Hindlimb muscle (tissue), 1 donor: ENCODE data around the gene MAMDC2. TPM values are rescaled to one million over a fixed set of nuclear protein-coding genes. Genes with fewer than 3 reads are reported as not detected.
"Not testable (repeated sequence)": the region's sequence is repeated elsewhere in the genome, so short reads cannot be mapped to it uniquely, and the experiment has no call there.

Experiments used
- DNase-seq: peaks from one replicate; pipeline ENCODE4 v3.0.0-alpha.2; 2013
- polyA plus RNA-seq: library from polyadenylated mRNA; unstranded; fragments of 120-200 nt; gene quantifications from one replicate; pipeline ENCODE4 v1.2.1, GENCODE V29; 2013; ENCODE audit not compliant: insufficient read length

MAMDC2 gene
- polyA plus RNA-seq, 1 donor = 5.4 TPM

- DNase-seq = no peak
Observed at GRCh38 chr9:70136632-70137031, 93.0 kb downstream of the MAMDC2 start.

DNA sequence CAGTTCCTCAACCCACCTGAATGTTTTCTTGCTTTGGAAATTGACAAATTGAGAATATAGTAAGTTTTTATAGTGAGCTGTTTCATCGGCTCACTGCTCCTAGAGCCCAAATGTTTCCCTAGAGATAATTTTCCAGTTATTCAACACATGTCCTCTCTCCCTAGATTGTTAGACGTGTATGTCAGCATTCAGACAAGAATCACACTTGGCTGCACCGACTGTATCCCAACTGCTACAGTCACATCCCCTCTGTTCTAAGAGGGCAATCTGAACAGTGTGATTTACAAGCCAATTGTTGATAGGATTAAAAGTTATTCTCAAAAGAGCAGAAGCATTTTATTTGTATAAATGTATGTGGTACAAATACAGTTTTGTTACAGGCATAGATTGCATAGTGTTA is 93.9 kb downstream of the MAMDC2 start:
- DNase-seq = no peak

- no peak for DNase-seq
Observed at GRCh38 chr9:70142101-70142500, 98.5 kb downstream of the MAMDC2 start.

- no peak for DNase-seq
Observed at GRCh38 chr9:70143394-70144130, 99.9 kb downstream of the MAMDC2 start.

DNA sequence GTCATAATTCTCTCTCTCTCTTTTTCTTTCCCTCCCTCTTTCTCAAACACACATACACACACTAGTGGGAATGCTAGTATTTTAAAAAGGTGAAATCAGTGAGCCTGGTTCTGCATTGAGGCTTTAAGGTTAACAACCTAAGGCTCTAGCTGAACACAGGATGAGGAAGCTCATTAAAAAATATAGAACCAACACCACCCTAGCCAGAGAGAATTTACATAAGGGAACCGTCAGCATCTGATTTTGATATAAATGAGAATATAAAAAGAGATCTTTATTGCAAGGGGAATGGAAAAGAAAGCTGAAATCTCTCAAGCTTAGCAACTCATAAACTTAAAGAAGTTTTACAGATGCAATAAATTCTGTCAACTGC is 100.5 kb downstream of the MAMDC2 start:
- DNase-seq = no peak

DNA sequence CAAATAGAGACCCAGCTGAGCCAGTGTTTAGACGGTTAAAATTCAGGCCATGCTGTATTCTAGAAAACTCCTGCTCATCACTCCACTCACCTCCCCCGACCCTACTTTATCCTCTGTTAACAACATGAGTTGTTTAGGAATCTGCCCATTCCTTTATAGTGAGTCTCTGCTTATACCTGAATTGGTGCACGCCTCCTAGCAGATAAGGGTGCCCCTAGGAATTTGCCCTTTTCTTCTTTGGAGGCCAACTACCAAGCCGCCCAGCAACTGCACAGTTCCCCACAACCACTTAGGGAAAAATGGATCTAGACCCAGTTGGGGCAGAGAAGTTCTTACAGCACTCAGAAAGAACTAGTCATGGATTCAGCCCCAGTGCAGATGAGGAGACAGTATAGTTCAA is 102.3 kb downstream of the MAMDC2 start:
- DNase-seq = no peak

- DNase-seq = no peak
Observed at GRCh38 chr9:70147196-70147595, 103.5 kb downstream of the MAMDC2 start.

DNA sequence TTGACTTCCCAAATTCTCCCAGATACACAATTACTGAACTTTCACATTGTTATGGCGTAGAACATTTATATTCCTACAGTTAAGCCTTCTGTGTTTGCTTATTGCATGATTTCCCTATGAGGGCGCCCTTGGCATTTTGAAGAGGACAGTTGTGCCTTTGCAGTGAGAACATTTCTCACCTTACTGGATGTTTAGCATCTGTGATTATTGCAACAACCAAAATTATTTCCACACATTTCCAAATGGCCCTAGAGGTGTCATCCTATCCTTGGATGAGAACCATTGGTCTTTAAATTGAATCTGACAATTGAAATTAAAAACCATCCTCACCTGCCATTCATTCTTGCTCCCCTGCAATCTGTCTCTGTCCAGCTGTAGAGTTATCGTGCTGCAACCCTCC is 104.0 kb downstream of the MAMDC2 start:
- DNase-seq = no peak

DNA sequence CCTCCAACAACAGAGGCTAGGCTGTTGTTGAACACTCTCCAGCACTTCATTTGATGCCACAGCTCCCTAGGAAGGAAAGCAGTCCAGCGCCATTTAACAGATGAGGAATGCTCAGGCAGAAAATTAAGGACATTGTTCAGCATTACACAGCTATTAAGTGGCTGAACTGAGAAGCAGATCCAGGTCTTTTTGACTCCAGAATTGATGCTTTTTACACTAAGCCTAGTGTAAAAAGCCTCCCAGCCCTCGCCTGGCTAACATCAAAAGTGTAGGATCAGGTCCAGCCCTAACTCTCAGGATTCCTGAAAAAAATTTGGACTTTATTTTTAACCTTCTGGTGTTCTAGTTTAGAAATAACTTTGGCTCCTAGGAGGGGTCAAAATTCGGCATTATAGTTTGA is 108.7 kb downstream of the MAMDC2 start:
- no peak for DNase-seq

GRCh38 chr9:70156729-70157128 is 113.1 kb downstream of the MAMDC2 start:
- DNase-seq = no peak

- DNase-seq = no peak
Observed at GRCh38 chr9:70159630-70160029, 116.0 kb downstream of the MAMDC2 start.

GRCh38 chr9:70160686-70161600 is 117.3 kb downstream of the MAMDC2 start:
- DNase-seq = peak; percentile 53

DNA sequence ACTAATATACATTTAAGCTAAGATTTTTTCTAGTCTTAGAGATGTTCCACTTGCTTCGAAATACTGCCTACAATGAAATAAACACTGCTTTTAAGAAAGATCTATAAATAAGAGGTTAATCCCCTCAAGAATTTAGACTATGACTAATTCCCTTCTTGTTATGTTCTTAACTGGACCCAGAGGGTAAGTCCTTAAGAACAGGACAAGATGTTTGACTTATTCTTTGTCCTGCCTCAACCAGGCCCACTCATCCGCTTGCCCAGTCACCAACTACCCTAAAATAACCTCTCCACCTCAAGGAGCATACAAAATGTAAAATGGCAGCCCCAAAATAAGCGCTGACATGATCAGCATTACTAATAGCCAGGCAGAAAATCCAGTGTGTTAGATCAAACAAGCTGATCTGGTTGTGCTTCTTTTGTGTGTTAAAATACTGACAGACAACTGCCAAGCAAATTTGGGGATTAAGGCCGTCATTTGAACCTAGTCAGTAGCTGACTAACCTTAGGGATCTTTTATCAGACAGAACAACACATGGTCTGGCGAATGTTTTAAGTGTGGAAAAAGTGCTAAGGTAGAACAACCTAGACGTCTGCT is 121.5 kb downstream of the MAMDC2 start:
- DNase-seq = no peak

GRCh38 chr9:70168521-70168920 is 124.9 kb downstream of the MAMDC2 start:
- no peak for DNase-seq

DNA sequence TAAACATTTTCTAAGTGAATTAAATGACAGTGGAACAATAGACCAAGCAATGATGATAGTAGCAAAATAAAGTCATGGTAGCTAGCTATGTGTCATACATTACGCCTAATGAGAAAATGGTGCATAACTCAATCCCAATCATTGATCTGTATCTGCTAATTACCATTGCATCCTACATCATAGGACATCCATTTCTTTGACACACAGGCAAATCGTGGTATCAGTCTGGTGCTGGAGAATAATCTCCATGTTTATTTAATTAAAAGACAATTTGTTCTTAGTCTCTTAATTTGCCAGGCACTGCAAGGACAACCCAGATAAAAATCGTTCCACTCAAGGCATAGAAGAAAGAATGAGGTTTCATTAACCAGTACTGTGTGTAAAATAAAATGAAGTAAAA is 125.6 kb downstream of the MAMDC2 start:
- no peak for DNase-seq

GRCh38 chr9:70170151-70170790 is 126.6 kb downstream of the MAMDC2 start:
- no peak for DNase-seq

DNA sequence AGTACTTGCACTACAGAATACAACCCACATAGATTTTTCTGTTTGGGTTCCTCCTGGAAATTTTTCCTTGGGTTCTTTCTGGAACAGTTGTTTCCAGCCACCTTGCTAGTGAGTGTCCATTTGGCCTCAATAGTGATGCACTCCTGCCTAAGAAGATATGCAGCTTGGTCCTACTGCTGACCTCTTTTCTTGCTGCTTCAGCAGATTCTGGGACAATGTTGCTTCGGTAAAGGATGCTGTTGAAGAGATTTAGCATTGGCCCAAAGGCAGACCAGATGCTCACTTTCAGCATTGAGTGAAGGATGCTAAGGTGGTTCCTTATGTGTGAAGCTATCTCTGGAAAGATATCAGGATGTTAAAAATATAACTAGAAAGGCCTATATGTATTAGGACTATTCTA is 128.9 kb downstream of the MAMDC2 start:
- no peak for DNase-seq

- no peak for DNase-seq
Observed at GRCh38 chr9:70177121-70177520, 133.5 kb downstream of the MAMDC2 start.

GRCh38 chr9:70192707-70193106 is 149.1 kb downstream of the MAMDC2 start:
- no peak for DNase-seq

- DNase-seq = no peak
Observed at GRCh38 chr9:70195456-70195855, 151.8 kb downstream of the MAMDC2 start.

DNA sequence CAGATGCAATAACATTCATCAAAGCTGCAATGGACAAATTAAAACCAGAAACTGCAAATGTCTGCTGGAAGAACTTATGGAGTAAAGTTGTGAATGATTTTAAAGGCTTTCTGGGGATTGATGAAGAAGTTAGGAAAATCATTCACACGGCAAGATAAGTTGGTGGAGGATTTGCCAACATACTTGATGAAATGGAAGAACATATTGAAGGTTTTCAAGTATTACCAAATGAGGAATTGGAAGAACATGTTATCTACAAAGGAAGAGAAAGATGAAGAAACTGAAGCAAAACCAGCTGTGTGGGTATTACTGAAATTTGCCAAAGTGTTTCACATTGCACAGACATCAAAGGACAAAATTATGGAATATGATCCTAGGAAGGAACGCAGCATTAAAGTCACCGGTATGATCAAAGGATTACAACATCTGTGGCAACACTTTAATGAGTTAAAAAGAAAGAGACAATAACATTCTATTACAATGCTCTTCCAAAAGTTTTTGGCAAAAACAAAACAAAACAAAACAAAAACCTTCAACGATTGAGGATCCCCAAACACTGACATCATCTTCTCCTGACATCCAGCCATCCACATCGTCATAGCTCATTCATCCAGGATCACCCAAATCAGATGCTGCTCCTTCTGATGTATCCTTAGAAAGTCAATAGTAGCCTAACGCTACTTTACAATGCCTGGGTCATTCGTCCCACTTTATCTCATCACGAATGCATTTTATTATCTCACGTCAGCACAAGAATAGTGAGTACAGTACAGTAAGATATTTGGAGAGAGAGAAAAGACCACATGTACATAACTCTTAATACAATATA is 153.8 kb downstream of the MAMDC2 start:
- no peak for DNase-seq

DNA sequence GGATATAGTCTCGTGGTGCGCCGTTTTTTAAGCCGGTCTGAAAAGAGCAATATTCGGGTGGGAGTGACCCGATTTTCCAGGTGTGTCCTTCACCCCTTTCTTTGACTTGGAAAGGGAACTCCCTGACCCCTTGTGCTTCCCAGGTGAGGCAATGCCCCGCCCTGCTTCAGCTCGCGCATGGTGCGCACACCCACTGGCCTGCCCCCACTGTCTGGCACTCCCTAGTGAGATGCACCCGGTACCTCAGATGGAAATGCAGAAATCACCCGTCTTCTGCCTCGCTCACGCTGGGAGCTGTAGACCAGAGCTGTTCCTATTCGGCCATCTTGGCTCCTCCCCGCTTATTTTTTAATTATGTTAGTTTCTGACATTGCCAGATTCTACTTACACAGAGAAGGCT is 161.1 kb downstream of the MAMDC2 start:
- DNase-seq = not testable (repeated sequence)
